ENCODE results near the gene NT5C3A. TPM values are rescaled to one million over a fixed set of nuclear protein-coding genes. Genes with fewer than 3 reads are reported as not detected.

Gene NT5C3A
- 22.4 and 49.8 TPM in 2 replicates for total RNA-seq

GRCh38 chr7:33062023-33062781 lies at the start of gene NT5C3A:
TSS of gene NT5C3A (minus strand) at chr7:33062776. CDS start at chr7:33062705, 71 bp downstream.
- FAIRE-seq (no peak), DNase-seq (ENCODE audit: low read depth) (no peak)
- H3K27me3 ChIP-seq (ENCODE audit: control insufficient read depth, insufficient read depth, low read length), result no peaks in the 10 kb centered on the region
- H3K4me3 ChIP-seq (ENCODE audit: low read depth, low read length), result peak within 1 kb of the TSS; percentile 90
- H3K36me3 ChIP-seq (ENCODE audit: control insufficient read depth, insufficient read depth, low read length), result no peaks in the 10 kb centered on the region
- no peak for TF ChIP-seq CTCF (IDR thresholded peaks at IDR 0.05; ENCODE audit: insufficient read depth, low read length, severe bottlenecking)

DNA sequence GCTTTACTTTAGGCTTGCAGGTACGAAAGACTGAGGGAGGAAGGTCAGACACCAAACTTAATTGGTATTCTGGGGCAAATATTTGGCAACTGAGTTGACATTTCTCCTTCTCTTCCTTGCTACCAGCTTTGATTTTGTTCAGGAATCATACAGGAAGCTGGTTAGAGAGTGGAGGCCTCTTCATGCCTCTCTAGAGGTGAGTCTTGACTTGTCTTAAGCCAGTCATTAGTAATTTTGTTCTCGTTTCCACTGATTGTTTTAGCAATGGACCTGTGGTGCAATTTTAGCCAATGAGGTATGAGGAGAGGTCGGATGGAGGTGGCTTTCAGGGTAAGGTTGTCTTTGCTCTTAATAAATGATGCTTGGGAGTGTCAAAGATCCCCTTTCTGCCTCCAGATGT lies 49.0 kb upstream of the NT5C3A start:
- FAIRE-seq, result no peak
- H3K4me3 ChIP-seq (ENCODE audit: low read depth, low read length), result no peak overlapping the region

GRCh38 chr7:33109758-33110238 lies 47.2 kb upstream of the NT5C3A start:
- no peak for TF ChIP-seq CTCF (IDR thresholded peaks at IDR 0.05; ENCODE audit: insufficient read depth, low read length, severe bottlenecking)
- FAIRE-seq (no peak), DNase-seq (ENCODE audit: low read depth) (peak; percentile 47)
- Histone ChIP-seq H3K36me3 (ENCODE audit: control insufficient read depth, insufficient read depth, low read length) (no peaks in the 10 kb centered on the region), H3K27me3 (ENCODE audit: control insufficient read depth, insufficient read depth, low read length) (no peaks in the 10 kb centered on the region), H3K4me3 (ENCODE audit: low read depth, low read length) (peak overlapping the region; percentile 72)

More for the DNA sequence above, 49.0 kb upstream of the NT5C3A start:
- peak; percentile 63 for DNase-seq (ENCODE audit: low read depth)
- Histone ChIP-seq H3K27me3 (ENCODE audit: control insufficient read depth, insufficient read depth, low read length) (no peaks in the 10 kb centered on the region), H3K36me3 (ENCODE audit: control insufficient read depth, insufficient read depth, low read length) (no peaks in the 10 kb centered on the region)
- TF ChIP-seq CTCF (IDR thresholded peaks at IDR 0.05; ENCODE audit: insufficient read depth, low read length, severe bottlenecking), result no peak

DNA sequence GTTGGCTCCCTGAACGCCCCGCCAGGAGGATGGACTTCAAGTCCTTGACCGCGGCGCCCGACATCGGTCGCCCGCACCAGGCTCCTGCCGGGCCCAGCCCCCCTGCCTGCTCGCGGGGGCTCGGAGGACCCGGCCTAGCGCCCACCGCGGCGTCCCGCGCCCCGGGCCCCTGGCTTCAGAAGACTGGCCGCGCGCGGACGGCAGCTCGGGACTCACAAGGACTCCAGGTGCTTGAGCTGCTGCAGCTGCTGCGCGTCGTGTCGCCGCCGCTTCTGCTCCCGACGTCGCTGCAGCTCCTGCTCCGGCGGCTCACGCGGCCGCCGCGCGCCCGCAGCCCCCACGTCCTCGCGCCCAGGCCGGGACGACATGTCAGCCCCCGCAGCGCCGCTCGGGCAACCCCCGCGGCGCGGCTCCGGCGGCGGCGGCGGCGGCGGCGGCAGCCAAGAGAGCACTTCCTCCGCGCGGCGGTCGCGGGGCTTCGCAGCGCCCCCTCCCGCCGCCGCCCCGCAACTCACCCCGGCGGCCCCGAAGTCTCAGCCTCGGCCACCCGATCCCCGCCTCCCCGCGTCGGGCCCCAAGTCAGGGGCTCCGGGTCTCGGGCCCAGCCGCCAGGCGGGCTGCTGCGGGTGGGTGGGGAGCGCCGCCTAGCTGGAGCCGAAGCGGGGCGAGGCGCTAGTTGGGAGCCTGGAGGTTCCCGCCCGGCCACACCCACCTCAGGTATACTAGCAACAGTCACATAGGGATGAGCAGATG lies 46.6 kb upstream of the NT5C3A start, which contains the start of gene RP9:
Gene RP9 (minus strand): TSS at position 400 of the 753 bp plus-strand sequence. CDS start 32 bp downstream, at position 368.
- no peaks in the 10 kb centered on the region for H3K27me3 ChIP-seq (ENCODE audit: control insufficient read depth, insufficient read depth, low read length)
- no peaks in the 10 kb centered on the region for H3K36me3 ChIP-seq (ENCODE audit: control insufficient read depth, insufficient read depth, low read length)
- FAIRE-seq (no peak), DNase-seq (ENCODE audit: low read depth) (peak; percentile 33)
- peak; percentile 43 for TF ChIP-seq CTCF (IDR thresholded peaks at IDR 0.05; ENCODE audit: insufficient read depth, low read length, severe bottlenecking)
- peak within 1 kb of the TSS; percentile 72 for H3K4me3 ChIP-seq (ENCODE audit: low read depth, low read length)

- Histone ChIP-seq H3K4me3 (ENCODE audit: low read depth, low read length) (peak overlapping the region; percentile 72), H3K36me3 (ENCODE audit: control insufficient read depth, insufficient read depth, low read length) (no peaks in the 10 kb centered on the region), H3K27me3 (ENCODE audit: control insufficient read depth, insufficient read depth, low read length) (no peaks in the 10 kb centered on the region)
- TF ChIP-seq CTCF (IDR thresholded peaks at IDR 0.05; ENCODE audit: insufficient read depth, low read length, severe bottlenecking), result peak; percentile 12
- FAIRE-seq (no peak), DNase-seq (ENCODE audit: low read depth) (peak; percentile 43)
Observed at GRCh38 chr7:33108554-33109004, 46.0 kb upstream of the NT5C3A start.

Data from bronchial epithelial cell (primary cell).